ENCODE results near the gene GHRL. TPM values are rescaled to one million over a fixed set of nuclear protein-coding genes. Genes with fewer than 3 reads are reported as not detected.

GHRL gene
- total RNA-seq, 2 experiments from 2014 or later = 0.22 TPM; not detected in 1

DNA sequence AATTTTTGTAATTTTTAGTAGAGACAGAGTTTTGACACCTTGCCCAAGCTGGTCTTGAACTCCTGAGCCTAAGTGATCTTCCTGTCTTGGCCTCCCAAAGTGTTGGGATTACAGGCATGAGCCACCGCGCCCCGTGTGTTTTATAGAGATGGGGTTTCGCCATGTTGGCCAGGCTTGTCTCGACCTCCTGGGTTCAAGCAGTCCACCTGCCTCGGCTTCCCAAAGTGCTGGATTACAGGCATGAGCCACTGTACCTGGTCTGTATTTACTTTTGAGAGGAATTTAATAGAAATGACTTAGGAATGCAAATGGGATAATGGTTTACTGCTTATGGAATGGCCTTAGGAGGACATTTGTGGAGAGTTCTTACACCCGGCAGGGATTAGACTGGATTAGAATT, 33.7 kb downstream of the GHRL start:
- Mint-ChIP-seq H3K27me3 (no peaks in the 10 kb centered on the region), H3K27ac (peak overlapping the region; percentile 66), H3K36me3 (ENCODE audit: low read depth) (peaks cover 78% of the 10 kb centered on the region), H3K4me3 (no peak overlapping the region), H3K9me3 (no peaks in the 10 kb centered on the region), H3K4me1 (ENCODE audit: low read depth) (peaks cover 77% of the 10 kb centered on the region)
- ChIA-PET CTCF (interaction anchor here (1.6 kb wide), 1 partner anchor 8 kb away, joined by 6 read pairs; no protein-coding TSS in a partner anchor), POLR2A (interaction anchor here (0.6 to 1.4 kb wide), 2 partner anchors 9 to 264 kb away, joined by 3 to 4 read pairs; no protein-coding TSS in a partner anchor)
- no peak for TF ChIP-seq CTCF (IDR thresholded peaks at IDR 0.05)
- intact Hi-C loops (cut with micrococcal nuclease) = no loop called here
- ATAC-seq = no peak
- DNase-seq = no peak

DNA sequence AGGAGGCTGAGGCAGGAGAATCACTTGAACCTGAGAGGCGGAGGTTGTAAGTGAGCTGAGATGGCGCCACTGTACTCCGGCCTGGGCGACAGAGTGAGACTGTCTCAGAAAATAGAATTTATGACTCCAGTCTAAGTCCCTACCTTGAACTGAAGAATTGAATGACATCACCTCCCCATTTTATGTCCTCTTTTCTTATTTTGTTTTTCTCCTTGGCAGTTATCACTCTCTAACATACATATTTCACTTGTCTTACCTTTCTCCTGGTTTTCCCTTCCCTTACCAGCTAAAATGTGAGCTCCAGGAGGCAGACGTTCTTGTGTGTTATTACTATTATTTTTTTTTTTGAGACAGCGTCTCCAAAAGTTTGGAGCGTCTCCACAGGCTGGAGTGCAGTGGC, 36.9 kb downstream of the GHRL start:
- no peak for ATAC-seq
- Mint-ChIP-seq H3K4me1 (ENCODE audit: low read depth) (peaks cover 81% of the 10 kb centered on the region), H3K36me3 (ENCODE audit: low read depth) (peaks cover 75% of the 10 kb centered on the region), H3K27me3 (no peaks in the 10 kb centered on the region), H3K9me3 (no peaks in the 10 kb centered on the region), H3K27ac (peak overlapping the region; percentile 0), H3K4me3 (no peak overlapping the region)
- DNase-seq = no peak
- intact Hi-C loops (cut with micrococcal nuclease) = no loop called here
- ChIA-PET CTCF (no interaction called here), POLR2A (interaction anchor here (0.7 kb wide), 2 partner anchors 27 to 456 kb away, joined by 3 to 4 read pairs; no protein-coding TSS in a partner anchor)
- TF ChIP-seq CTCF (IDR thresholded peaks at IDR 0.05) = no peak

DNA sequence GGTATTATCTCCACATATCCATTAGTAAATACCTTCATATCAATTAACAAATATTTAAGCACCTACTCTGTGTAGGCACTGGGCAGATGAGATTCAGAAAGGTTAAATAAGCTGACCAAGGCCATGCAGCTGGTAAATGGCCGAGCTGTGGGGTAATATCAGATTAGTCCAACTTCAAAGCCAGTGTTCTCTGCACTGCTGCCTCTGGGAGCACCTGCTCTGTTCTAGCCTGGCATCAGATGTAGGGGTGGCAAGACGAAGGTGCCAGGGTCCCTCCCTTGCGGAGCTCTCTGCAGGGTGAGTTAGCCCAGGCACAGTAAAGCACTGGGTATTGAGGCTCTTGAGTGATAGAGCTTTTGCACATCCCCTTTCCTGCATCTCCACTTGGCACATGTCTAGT, 39.0 kb downstream of the GHRL start:
- ATAC-seq (no peak), DNase-seq (no peak)
- Mint-ChIP-seq H3K9me3 (no peaks in the 10 kb centered on the region), H3K36me3 (ENCODE audit: low read depth) (peaks cover 78% of the 10 kb centered on the region), H3K4me3 (no peak overlapping the region), H3K27ac (peak overlapping the region; percentile 60), H3K4me1 (ENCODE audit: low read depth) (peaks cover 72% of the 10 kb centered on the region), H3K27me3 (no peaks in the 10 kb centered on the region)
- intact Hi-C loops (cut with micrococcal nuclease) = no loop called here
- POLR2A ChIA-PET = interaction anchor here (1.5 kb wide), 1 partner anchor 10 kb away, joined by 8 read pairs; no protein-coding TSS in a partner anchor
- no peak for TF ChIP-seq CTCF (IDR thresholded peaks at IDR 0.05)
- CTCF ChIA-PET = interaction anchor here (2.9 kb wide), 1 partner anchor 10 kb away, joined by 13 read pairs; no protein-coding TSS in a partner anchor

DNA sequence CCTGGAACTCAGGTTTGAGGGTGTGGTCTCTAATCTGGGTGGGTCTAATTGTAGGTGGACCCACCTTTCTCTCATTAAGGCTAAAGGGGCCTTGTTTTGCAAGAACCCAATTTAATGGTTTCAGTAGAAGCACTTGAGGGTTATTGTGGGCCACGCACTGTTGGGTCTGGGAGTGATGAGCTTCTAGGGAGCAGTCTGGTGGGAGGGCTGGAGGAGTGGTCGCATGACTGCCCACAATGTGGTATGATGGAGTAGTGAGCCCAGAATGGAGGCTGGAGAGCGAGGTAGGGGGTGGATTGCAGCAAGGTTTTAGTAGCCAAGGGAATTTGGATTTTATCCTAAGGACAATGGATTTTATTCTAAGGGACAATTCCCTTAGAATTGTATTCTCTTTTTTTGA, 41.7 kb downstream of the GHRL start:
- Mint-ChIP-seq H3K4me3 (peak overlapping the region; percentile 98), H3K4me1 (ENCODE audit: low read depth) (peaks cover 64% of the 10 kb centered on the region), H3K27me3 (no peaks in the 10 kb centered on the region), H3K27ac (peak overlapping the region; percentile 98), H3K9me3 (peaks cover 7% of the 10 kb centered on the region), H3K36me3 (ENCODE audit: low read depth) (peaks cover 79% of the 10 kb centered on the region)
- ChIA-PET POLR2A (interaction anchor here (1.5 kb wide), 1 partner anchor 9 kb away, joined by 11 read pairs; no protein-coding TSS in a partner anchor), CTCF (interaction anchor here (1.6 to 4.7 kb wide), 2 partner anchors 9 to 12 kb away, joined by 6 to 27 read pairs; no protein-coding TSS in a partner anchor)
- no peak for TF ChIP-seq CTCF (IDR thresholded peaks at IDR 0.05)
- DNase-seq (no peak), ATAC-seq (no peak)
- intact Hi-C loops (cut with micrococcal nuclease) = no loop called here

DNA sequence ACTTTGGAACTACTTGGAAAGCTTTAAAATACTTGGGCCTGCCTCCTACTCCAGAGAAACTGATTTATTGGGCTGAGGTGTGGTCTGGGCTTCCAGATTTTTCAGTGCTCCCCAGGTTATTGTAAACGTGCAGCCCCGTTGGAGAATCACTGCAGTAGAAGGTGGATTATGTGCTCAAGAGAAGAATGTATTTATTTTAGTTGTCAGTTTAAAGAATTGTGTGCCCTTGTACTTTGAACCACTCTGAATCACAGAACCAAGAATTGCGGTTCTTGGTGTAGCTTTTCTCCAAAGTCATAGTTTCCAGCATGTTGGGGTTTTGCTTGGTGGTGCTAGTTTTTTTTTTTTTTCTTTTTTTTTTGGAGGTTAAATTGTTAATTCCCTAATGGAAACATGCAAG, 42.9 kb downstream of the GHRL start:
- Mint-ChIP-seq H3K4me1 (ENCODE audit: low read depth) (peaks cover 52% of the 10 kb centered on the region), H3K4me3 (peak overlapping the region; percentile 98), H3K27me3 (no peaks in the 10 kb centered on the region), H3K9me3 (peaks cover 17% of the 10 kb centered on the region), H3K36me3 (ENCODE audit: low read depth) (peaks cover 77% of the 10 kb centered on the region), H3K27ac (peak overlapping the region; percentile 98)
- no peak for TF ChIP-seq CTCF (IDR thresholded peaks at IDR 0.05)
- intact Hi-C loops (cut with micrococcal nuclease) = loop anchor here (10.0 kb wide), 1 partner anchor 265 kb away; the partner anchor contains the start of gene EMC3
- CTCF ChIA-PET = interaction anchor here (1.0 to 4.7 kb wide), 4 partner anchors 10 to 220 kb away, joined by 3 to 27 read pairs (median 5); partner anchors contain the start of gene SEC13
- DNase-seq (peak; percentile 23), ATAC-seq (no peak)
- POLR2A ChIA-PET = interaction anchor here (0.6 to 2.1 kb wide), 7 partner anchors 9 to 345 kb away, joined by 3 to 12 read pairs (median 4); partner anchors contain the start of gene SEC13
